AG04450 (cell line): ENCODE measurements around the gene SFR1. TPM values are rescaled to one million over a fixed set of nuclear protein-coding genes. Genes with fewer than 3 reads are reported as not detected.

Experiments
- CTCF ChIA-PET: fragments of 300-600, 350-600 bp; formaldehyde crosslinking; extraction: SDS; loops from one replicate; lab custom pipeline; 2022; ENCODE audit warnings: antibody characterized with exemption, inconsistent platforms; lab: Charles Lee
- POLR2A ChIA-PET: fragments of 350-600 bp; formaldehyde crosslinking; extraction: SDS; loops from one replicate; lab custom pipeline; 2021; ENCODE audit warnings: antibody characterized with exemption, inconsistent platforms; lab: Yijun Ruan, JAX
- DNase-seq: peaks from one replicate; pipeline ENCODE4 v3.0.0-alpha.2; 2011; ENCODE audit warnings: low read depth, low spot score
- H3K27ac ChIP-seq: one replicate; pipeline ENCODE4 v1.5.1; 2012; ENCODE audit warnings: low read depth, low read length, control low read depth
- H3K27me3 ChIP-seq: one replicate; pipeline ENCODE4 v1.6.0; 2012; ENCODE audit warnings: low read length; ENCODE audit not compliant: control insufficient read depth, insufficient read depth
- H3K4me3 ChIP-seq: 2 replicates; pipeline ENCODE4 v1.5.1; 2011; ENCODE audit warnings: mild to moderate bottlenecking, low read depth, low read length, control low read depth
- H3K9me3 ChIP-seq: 2 replicates; pipeline ENCODE4 v1.5.1; 2012; ENCODE audit warnings: low read length; ENCODE audit not compliant: control insufficient read depth, insufficient read depth
- polyA plus RNA-seq: library from polyadenylated mRNA; depleted of rRNA; stranded (reverse); fragments of >200 nt; gene quantifications from 2 replicates; pipeline ENCODE4 v1.2.3, GENCODE V29; 2011
- TF ChIP-seq, protein P1 (sequence below): IDR thresholded peaks from 2 replicates; pipeline ENCODE4 v1.5.1; 2011; ENCODE audit warnings: low read depth, low read length, control low read depth, inconsistent platforms

Gene SFR1
- polyA plus RNA-seq, 1 experiment, result 3.9 TPM

DNA sequence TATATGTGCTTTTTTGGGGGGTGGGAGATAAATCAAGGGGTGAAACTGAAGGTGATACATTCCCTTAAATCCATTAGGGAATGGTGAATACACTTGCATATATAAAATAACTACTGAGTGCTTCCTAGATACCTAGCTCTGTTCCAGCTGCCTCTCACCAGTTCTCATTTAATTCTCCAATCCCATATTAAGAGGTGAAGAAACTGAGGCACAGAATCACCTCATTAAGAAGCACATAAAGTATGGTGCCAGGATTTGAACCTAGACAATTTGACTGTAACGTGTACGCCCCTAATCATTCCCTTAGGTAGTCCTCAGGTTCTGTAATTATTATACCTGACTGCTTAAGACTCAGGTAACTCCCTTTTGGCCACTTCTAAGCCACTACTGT lies 1.5 kb upstream of the SFR1 start:
- CTCF ChIA-PET, result interaction anchor here (0.6 to 5.7 kb wide), 24 partner anchors 8 to 872 kb away, joined by 3 to 46 read pairs (median 6); no protein-coding TSS in a partner anchor

DNA sequence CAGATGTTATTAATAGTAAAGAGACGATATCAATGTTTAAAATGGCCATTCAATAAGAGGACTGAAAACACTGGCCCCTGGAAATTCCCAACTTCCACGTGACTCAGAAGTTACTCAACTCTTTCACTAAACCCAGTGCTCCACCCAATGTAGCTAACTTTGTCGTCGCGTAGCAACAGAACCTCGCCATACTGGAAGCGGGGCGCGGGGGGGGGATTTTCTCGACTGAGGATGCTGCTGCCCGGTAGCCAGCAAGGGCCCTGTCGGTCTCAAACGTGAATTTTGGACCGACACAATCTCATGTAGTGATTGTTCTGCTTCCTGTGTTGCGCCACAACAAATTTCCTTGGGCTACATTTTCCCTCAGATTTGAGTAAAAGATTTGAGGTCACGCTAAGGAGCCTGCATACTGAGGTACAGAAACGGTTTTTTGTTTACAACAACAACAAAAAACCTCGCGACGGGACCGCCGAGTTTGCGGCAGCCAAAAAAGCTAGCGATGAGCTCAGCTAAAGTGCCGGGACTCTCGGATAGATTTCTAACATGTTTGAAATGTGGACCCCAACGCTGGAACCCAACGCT lies 977 bp upstream of the SFR1 start:
- ChIA-PET CTCF (interaction anchor here (0.6 to 5.7 kb wide), 38 partner anchors 8 to 873 kb away, joined by 3 to 46 read pairs (median 5); partner anchors contain the start of gene GSTO1), POLR2A (interaction anchor here (0.6 to 1.8 kb wide), 12 partner anchors 11 to 492 kb away, joined by 3 to 13 read pairs (median 5); partner anchors contain the start of genes GSTO1 and SLK)
- H3K27ac ChIP-seq, result peak overlapping the region; percentile 99
- peak overlapping the region; percentile 80 for H3K4me3 ChIP-seq
- no peaks in the 10 kb centered on the region for H3K27me3 ChIP-seq
- DNase-seq, result peak; percentile 84
- H3K9me3 ChIP-seq, result no peaks in the 10 kb centered on the region; the same call in 1 of the 2 replicates
- TF ChIP-seq, protein P1, sequence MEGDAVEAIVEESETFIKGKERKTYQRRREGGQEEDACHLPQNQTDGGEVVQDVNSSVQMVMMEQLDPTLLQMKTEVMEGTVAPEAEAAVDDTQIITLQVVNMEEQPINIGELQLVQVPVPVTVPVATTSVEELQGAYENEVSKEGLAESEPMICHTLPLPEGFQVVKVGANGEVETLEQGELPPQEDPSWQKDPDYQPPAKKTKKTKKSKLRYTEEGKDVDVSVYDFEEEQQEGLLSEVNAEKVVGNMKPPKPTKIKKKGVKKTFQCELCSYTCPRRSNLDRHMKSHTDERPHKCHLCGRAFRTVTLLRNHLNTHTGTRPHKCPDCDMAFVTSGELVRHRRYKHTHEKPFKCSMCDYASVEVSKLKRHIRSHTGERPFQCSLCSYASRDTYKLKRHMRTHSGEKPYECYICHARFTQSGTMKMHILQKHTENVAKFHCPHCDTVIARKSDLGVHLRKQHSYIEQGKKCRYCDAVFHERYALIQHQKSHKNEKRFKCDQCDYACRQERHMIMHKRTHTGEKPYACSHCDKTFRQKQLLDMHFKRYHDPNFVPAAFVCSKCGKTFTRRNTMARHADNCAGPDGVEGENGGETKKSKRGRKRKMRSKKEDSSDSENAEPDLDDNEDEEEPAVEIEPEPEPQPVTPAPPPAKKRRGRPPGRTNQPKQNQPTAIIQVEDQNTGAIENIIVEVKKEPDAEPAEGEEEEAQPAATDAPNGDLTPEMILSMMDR, result no peak

More for the DNA sequence above, 1.5 kb upstream of the SFR1 start:
- Histone ChIP-seq H3K27ac (peak overlapping the region; percentile 57), H3K9me3 (no peaks in the 10 kb centered on the region; the same call in 1 of the 2 replicates), H3K4me3 (peak overlapping the region; percentile 42), H3K27me3 (no peaks in the 10 kb centered on the region)
- TF ChIP-seq, protein P1, result no peak
- POLR2A ChIA-PET, result interaction anchor here (0.6 to 1.8 kb wide), 10 partner anchors 11 to 493 kb away, joined by 3 to 13 read pairs (median 6); partner anchors contain the start of gene GSTO1
- no peak for DNase-seq

DNA sequence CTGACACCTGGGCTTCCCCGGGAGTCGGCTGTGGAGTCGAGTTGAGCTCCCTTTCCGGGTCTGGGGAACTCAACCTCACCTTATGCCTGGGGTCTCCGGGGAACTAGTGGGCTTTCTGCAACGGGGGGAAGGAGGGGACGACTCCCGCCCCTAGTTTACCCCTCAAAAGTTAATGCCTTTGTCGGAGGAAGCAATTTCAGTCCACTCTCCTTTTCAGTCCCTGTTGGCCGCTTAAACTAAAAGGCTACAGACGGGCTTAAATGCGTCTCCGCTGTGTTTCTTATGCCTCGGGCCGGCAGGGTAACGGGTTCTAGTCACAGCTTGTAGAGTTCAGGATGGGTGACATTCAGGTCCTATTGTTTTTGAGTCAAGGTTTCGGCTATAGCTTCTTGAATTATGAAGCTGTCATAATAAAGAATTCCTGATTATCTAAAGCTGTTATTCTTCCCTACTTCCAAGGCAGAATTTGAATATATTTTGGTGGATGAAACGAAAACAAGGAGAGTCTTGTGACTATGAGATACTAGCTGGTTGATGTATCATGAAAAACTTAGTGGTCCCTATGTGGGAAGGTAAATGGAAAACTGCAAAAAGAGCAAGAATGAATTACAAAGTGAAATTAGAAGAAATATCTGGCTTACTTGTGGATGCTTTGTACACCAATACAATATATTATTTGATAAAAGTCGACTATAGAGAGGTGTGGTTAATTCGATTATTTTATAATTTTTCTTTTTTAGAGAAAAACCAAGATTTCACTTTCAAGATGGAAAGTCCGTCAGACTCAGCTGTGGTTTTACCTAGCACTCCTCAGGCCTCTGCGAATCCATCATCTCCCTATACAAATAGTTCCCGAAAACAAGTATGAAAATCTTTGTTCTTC lies 495 bp downstream of the SFR1 start:
- ChIA-PET CTCF (interaction anchor here (0.5 to 5.7 kb wide), 43 partner anchors 8 to 725 kb away, joined by 3 to 46 read pairs (median 4); partner anchors contain the start of genes CFAP43, GSTO1 and GSTO2), POLR2A (interaction anchor here (0.6 to 1.8 kb wide), 6 partner anchors 12 to 155 kb away, joined by 3 to 13 read pairs (median 5); partner anchors contain the start of gene SLK)
- DNase-seq, result no peak
- Histone ChIP-seq H3K27ac (peak overlapping the region; percentile 23), H3K27me3 (no peaks in the 10 kb centered on the region), H3K4me3 (peak overlapping the region; percentile 90), H3K9me3 (no peaks in the 10 kb centered on the region; the same call in 1 of the 2 replicates)
- TF ChIP-seq, protein P1, result no peak

DNA sequence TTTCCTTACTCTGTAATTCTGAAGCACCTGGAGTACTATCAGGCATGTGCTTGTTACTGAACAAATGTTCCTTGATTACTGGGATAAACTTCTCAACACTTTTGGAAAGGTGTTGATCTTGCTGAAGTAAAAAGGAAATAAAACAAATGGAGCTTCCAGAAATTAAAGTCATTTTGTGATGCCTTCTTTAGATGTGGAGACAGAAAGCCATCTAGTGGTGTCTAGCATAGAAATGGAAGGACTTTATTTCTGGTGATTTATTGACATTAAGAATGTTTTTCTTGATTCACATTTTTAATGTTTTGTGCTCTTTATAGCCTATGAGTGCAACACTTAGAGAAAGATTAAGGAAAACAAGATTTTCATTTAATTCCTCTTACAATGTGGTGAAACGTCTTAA lies 1.4 kb downstream of the SFR1 start:
- POLR2A ChIA-PET, result no interaction called here
- no peak overlapping the region for H3K4me3 ChIP-seq
- CTCF ChIA-PET, result interaction anchor here (0.5 to 5.7 kb wide), 7 partner anchors 54 to 236 kb away, joined by 3 to 35 read pairs (median 5); partner anchors contain the start of gene GSTO1
- TF ChIP-seq, protein P1, result peak; percentile 42
- no peaks in the 10 kb centered on the region; the same call in 1 of the 2 replicates for H3K9me3 ChIP-seq
- no peak for DNase-seq
- H3K27me3 ChIP-seq, result no peaks in the 10 kb centered on the region
- H3K27ac ChIP-seq, result no peak overlapping the region
